Measurements from ENCODE around the gene ACVR1. TPM values are rescaled to one million over a fixed set of nuclear protein-coding genes. Genes with fewer than 3 reads are reported as not detected.

ACVR1 gene
- total RNA-seq, 1 donor from 2014 or later = 14.3 TPM

GRCh38 chr2:157769856-157770255 is 106.3 kb downstream of the ACVR1 start:
- Mint-ChIP-seq H3K27ac (no peak overlapping the region), H3K27me3 (no peaks in the 10 kb centered on the region), H3K36me3 (peaks cover 27% of the 10 kb centered on the region), H3K4me3 (no peak overlapping the region), H3K9me3 (no peaks in the 10 kb centered on the region), H3K4me1 (ENCODE audit: unreplicated experiment) (no peaks in the 10 kb centered on the region)
- DNase-seq (ENCODE audit: extremely low spot score, unreplicated experiment) = no peak
- TF ChIP-seq, protein P1, sequence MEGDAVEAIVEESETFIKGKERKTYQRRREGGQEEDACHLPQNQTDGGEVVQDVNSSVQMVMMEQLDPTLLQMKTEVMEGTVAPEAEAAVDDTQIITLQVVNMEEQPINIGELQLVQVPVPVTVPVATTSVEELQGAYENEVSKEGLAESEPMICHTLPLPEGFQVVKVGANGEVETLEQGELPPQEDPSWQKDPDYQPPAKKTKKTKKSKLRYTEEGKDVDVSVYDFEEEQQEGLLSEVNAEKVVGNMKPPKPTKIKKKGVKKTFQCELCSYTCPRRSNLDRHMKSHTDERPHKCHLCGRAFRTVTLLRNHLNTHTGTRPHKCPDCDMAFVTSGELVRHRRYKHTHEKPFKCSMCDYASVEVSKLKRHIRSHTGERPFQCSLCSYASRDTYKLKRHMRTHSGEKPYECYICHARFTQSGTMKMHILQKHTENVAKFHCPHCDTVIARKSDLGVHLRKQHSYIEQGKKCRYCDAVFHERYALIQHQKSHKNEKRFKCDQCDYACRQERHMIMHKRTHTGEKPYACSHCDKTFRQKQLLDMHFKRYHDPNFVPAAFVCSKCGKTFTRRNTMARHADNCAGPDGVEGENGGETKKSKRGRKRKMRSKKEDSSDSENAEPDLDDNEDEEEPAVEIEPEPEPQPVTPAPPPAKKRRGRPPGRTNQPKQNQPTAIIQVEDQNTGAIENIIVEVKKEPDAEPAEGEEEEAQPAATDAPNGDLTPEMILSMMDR (conservative IDR thresholded peaks at IDR 0.05) = no peak

- H3K27ac Mint-ChIP-seq = no peak overlapping the region
- H3K36me3 Mint-ChIP-seq = peaks cover 42% of the 10 kb centered on the region
These were observed 111.7 kb downstream of the ACVR1 start for GRCh38 chr2:157764386-157764785.

GRCh38 chr2:157761520-157761919 is 114.6 kb downstream of the ACVR1 start:
- Mint-ChIP-seq H3K27me3 (no peaks in the 10 kb centered on the region), H3K4me3 (no peak overlapping the region), H3K9me3 (peaks cover 12% of the 10 kb centered on the region), H3K27ac (no peak overlapping the region), H3K4me1 (ENCODE audit: unreplicated experiment) (no peaks in the 10 kb centered on the region), H3K36me3 (peaks cover 54% of the 10 kb centered on the region)
- TF ChIP-seq, protein P1 (conservative IDR thresholded peaks at IDR 0.05) = no peak
- no peak for DNase-seq (ENCODE audit: extremely low spot score, unreplicated experiment)

More at GRCh38 chr2:157764386-157764785, 111.7 kb downstream of the ACVR1 start:
- H3K4me3 Mint-ChIP-seq = no peak overlapping the region
- H3K4me1 Mint-ChIP-seq (ENCODE audit: unreplicated experiment) = no peaks in the 10 kb centered on the region
- no peak for DNase-seq (ENCODE audit: extremely low spot score, unreplicated experiment)
- no peaks in the 10 kb centered on the region for H3K9me3 Mint-ChIP-seq
- no peaks in the 10 kb centered on the region for H3K27me3 Mint-ChIP-seq
- TF ChIP-seq, protein P1 (conservative IDR thresholded peaks at IDR 0.05) = no peak

DNA sequence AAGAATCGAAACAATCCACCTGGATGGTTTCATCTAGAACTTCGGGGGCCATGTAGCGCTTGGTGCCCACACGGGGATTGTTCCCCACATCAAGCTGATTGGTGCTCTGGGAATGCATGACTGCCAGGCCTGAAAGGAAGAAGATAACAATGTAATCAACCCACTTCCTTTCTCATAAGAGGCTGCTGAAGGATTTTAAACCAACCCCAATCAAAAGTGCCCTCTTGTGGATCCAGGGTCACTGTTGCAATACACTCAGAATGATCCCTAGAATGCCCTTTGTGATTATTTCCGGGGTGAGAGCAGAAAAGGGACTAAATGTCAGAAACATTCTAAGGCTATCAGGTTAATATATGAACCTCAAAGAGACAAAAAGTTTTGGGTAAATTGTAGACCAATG is 115.2 kb downstream of the ACVR1 start:
- no peak overlapping the region for H3K27ac Mint-ChIP-seq
- H3K4me1 Mint-ChIP-seq (ENCODE audit: unreplicated experiment) = no peaks in the 10 kb centered on the region
- peaks cover 12% of the 10 kb centered on the region for H3K9me3 Mint-ChIP-seq
- H3K4me3 Mint-ChIP-seq = no peak overlapping the region
- no peaks in the 10 kb centered on the region for H3K27me3 Mint-ChIP-seq
- no peak for DNase-seq (ENCODE audit: extremely low spot score, unreplicated experiment)
- H3K36me3 Mint-ChIP-seq = peaks cover 54% of the 10 kb centered on the region
- TF ChIP-seq, protein P1 (conservative IDR thresholded peaks at IDR 0.05) = no peak

DNA sequence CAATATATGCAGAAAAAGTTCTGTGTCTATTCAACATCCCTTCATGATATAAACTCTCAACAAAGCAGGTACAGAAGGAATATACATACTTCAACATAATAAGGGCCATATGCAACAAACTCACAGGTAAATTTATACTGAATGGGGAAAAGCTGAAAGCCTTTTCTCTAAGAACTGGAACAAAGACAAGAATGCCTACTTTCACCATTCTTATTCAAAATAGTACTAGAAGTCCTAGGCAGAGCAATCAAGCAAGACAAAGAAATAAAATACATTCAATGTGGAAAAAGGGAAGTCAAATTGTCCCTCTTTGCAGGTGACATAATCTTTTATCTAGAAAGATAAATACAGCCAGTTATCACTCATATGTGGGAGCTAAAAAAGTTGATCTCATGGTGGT is 116.3 kb downstream of the ACVR1 start:
- Mint-ChIP-seq H3K36me3 (peaks cover 58% of the 10 kb centered on the region), H3K9me3 (peaks cover 12% of the 10 kb centered on the region), H3K27me3 (no peaks in the 10 kb centered on the region), H3K27ac (no peak overlapping the region), H3K4me3 (no peak overlapping the region), H3K4me1 (ENCODE audit: unreplicated experiment) (no peaks in the 10 kb centered on the region)
- TF ChIP-seq, protein P1 (conservative IDR thresholded peaks at IDR 0.05) = no peak
- no peak for DNase-seq (ENCODE audit: extremely low spot score, unreplicated experiment)

- Mint-ChIP-seq H3K4me3 (no peak overlapping the region), H3K4me1 (ENCODE audit: unreplicated experiment) (no peaks in the 10 kb centered on the region), H3K36me3 (peaks cover 65% of the 10 kb centered on the region), H3K9me3 (peaks cover 12% of the 10 kb centered on the region), H3K27ac (no peak overlapping the region), H3K27me3 (no peaks in the 10 kb centered on the region)
- no peak for DNase-seq (ENCODE audit: extremely low spot score, unreplicated experiment)
- TF ChIP-seq, protein P1 (conservative IDR thresholded peaks at IDR 0.05) = no peak
These were observed 117.5 kb downstream of the ACVR1 start for GRCh38 chr2:157758586-157758985.

Data from type B pancreatic cell (in vitro differentiated cells).